Measurements from ENCODE around the gene SNX4. TPM values are rescaled to one million over a fixed set of nuclear protein-coding genes. Genes with fewer than 3 reads are reported as not detected.

The SNX4 gene
- total RNA-seq, 1 donor from 2014 or later, result 41.0 TPM

- peaks cover 11% of the 10 kb centered on the region for H3K4me1 Mint-ChIP-seq (ENCODE audit: low read depth)
- TF ChIP-seq CTCF (IDR thresholded peaks at IDR 0.05), result no peak
- H3K9me3 Mint-ChIP-seq (ENCODE audit: low read depth), result peaks cover 11% of the 10 kb centered on the region
- peaks cover 6% of the 10 kb centered on the region for H3K36me3 Mint-ChIP-seq (ENCODE audit: low read depth)
- DNase-seq (ENCODE audit: low spot score), result no peak
- no peaks in the 10 kb centered on the region for H3K27me3 Mint-ChIP-seq (ENCODE audit: low read depth)
- H3K4me3 Mint-ChIP-seq (ENCODE audit: unreplicated experiment), result no peak overlapping the region
- no peak overlapping the region for H3K27ac Mint-ChIP-seq (ENCODE audit: unreplicated experiment)
These were observed 79.4 kb downstream of the SNX4 start for GRCh38 chr3:125440559-125440955.

- Mint-ChIP-seq H3K4me3 (ENCODE audit: unreplicated experiment) (no peak overlapping the region), H3K27me3 (ENCODE audit: low read depth) (no peaks in the 10 kb centered on the region), H3K4me1 (ENCODE audit: low read depth) (peaks cover 2% of the 10 kb centered on the region), H3K27ac (ENCODE audit: unreplicated experiment) (no peak overlapping the region), H3K36me3 (ENCODE audit: low read depth) (peaks cover 4% of the 10 kb centered on the region), H3K9me3 (ENCODE audit: low read depth) (peaks cover 8% of the 10 kb centered on the region)
- peak; percentile 100 for TF ChIP-seq CTCF (IDR thresholded peaks at IDR 0.05)
- DNase-seq (ENCODE audit: low spot score), result no peak
These were observed 82.2 kb downstream of the SNX4 start for GRCh38 chr3:125437631-125438435.

DNA sequence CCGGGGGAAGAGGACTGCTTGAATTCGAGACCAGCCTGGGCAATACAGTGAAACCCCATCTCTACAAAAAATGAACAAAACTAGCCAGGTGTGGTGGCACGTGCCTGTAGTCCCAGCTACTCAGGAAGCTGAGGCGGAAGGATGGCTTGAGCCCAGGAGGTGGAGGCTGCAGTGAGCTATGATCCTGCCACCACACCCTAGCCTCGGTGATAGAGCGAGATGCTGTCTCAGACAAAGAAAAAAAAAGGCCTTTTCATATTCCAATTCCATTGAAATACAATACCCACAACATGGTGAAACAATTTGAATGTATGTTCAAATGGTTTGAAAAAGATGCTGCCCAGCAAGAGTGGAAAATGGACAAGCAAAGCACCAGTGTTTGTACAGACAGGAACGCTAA lies 83.1 kb downstream of the SNX4 start:
- Mint-ChIP-seq H3K27me3 (ENCODE audit: low read depth) (no peaks in the 10 kb centered on the region), H3K9me3 (ENCODE audit: low read depth) (no peaks in the 10 kb centered on the region), H3K27ac (ENCODE audit: unreplicated experiment) (no peak overlapping the region), H3K4me3 (ENCODE audit: unreplicated experiment) (no peak overlapping the region), H3K36me3 (ENCODE audit: low read depth) (no peaks in the 10 kb centered on the region), H3K4me1 (ENCODE audit: low read depth) (peaks cover 3% of the 10 kb centered on the region)
- TF ChIP-seq CTCF (IDR thresholded peaks at IDR 0.05), result no peak
- no peak for DNase-seq (ENCODE audit: low spot score)

- H3K27me3 Mint-ChIP-seq (ENCODE audit: low read depth), result no peaks in the 10 kb centered on the region
- H3K4me3 Mint-ChIP-seq (ENCODE audit: unreplicated experiment), result no peak overlapping the region
- H3K36me3 Mint-ChIP-seq (ENCODE audit: low read depth), result no peaks in the 10 kb centered on the region
- H3K27ac Mint-ChIP-seq (ENCODE audit: unreplicated experiment), result no peak overlapping the region
- DNase-seq (ENCODE audit: low spot score), result no peak
- H3K9me3 Mint-ChIP-seq (ENCODE audit: low read depth), result no peaks in the 10 kb centered on the region
- TF ChIP-seq CTCF (IDR thresholded peaks at IDR 0.05), result no peak
- H3K4me1 Mint-ChIP-seq (ENCODE audit: low read depth), result peaks cover 4% of the 10 kb centered on the region
These were observed 84.8 kb downstream of the SNX4 start for GRCh38 chr3:125435231-125435630.

GRCh38 chr3:125434582-125435011 lies 85.4 kb downstream of the SNX4 start:
- no peak for DNase-seq (ENCODE audit: low spot score)
- no peak overlapping the region for H3K27ac Mint-ChIP-seq (ENCODE audit: unreplicated experiment)
- no peaks in the 10 kb centered on the region for H3K27me3 Mint-ChIP-seq (ENCODE audit: low read depth)

More at GRCh38 chr3:125434582-125435011, 85.4 kb downstream of the SNX4 start:
- TF ChIP-seq CTCF (IDR thresholded peaks at IDR 0.05), result no peak
- H3K4me1 Mint-ChIP-seq (ENCODE audit: low read depth), result peaks cover 4% of the 10 kb centered on the region
- no peaks in the 10 kb centered on the region for H3K9me3 Mint-ChIP-seq (ENCODE audit: low read depth)
- H3K36me3 Mint-ChIP-seq (ENCODE audit: low read depth), result no peaks in the 10 kb centered on the region
- no peak overlapping the region for H3K4me3 Mint-ChIP-seq (ENCODE audit: unreplicated experiment)
